Naive thymus-derived CD8-positive, alpha-beta T cell (primary cell): ENCODE measurements around the gene APOA4. TPM values are rescaled to one million over a fixed set of nuclear protein-coding genes. Genes with fewer than 3 reads are reported as not detected.

Source experiments
- ATAC-seq, 2 donors: fragments of 150-1000 bp; cut with Tn5 transposase in 1 of 2; sonication (Bioruptor Pico), chemical (Tn5 transposase) in 1 of 2; 1 replicate in 1 of 2; 2 replicates in 1 of 2; pipeline ENCODE4 v1.10.0; 2021; ENCODE audit warnings: mild to moderate bottlenecking in 2 of 2, moderate library complexity in 2 of 2
- POLR2A ChIA-PET: fragments of 350-600 bp; sonication (Branson Sonifier 250); formaldehyde crosslinking; loops from one replicate; lab custom pipeline; 2021; ENCODE audit warnings: antibody characterized with exemption; lab: Charles Lee
- DNase-seq, 10 donors: peaks; one replicate each; pipeline versions ENCODE4 v3.0.0 to v3.0.0-alpha.2; 2020 to 2022
- H3K27ac Mint-ChIP-seq, 10 donors: one replicate each; pipeline ENCODE4 v1.8.0; 2020 to 2022; ENCODE audit warnings: mild to moderate bottlenecking in 10 of 10, mixed read lengths in 10 of 10, moderate library complexity in 4 of 10, inconsistent platforms in 1 of 10
- H3K27me3 Mint-ChIP-seq, 5 donors: one replicate each; pipeline ENCODE4 v1.8.0; 2021 to 2022; ENCODE audit warnings: mixed read lengths in 5 of 5
- H3K36me3 Mint-ChIP-seq, 3 donors: one replicate each; pipeline ENCODE4 v1.8.0; 2020 to 2022; ENCODE audit warnings: mixed read lengths in 3 of 3, mild to moderate bottlenecking in 2 of 3, inconsistent platforms in 1 of 3
- H3K4me1 Mint-ChIP-seq, 4 donors: one replicate each; pipeline ENCODE4 v1.8.0; 2021 to 2022; ENCODE audit warnings: mixed read lengths in 4 of 4
- H3K4me3 Mint-ChIP-seq, 10 donors: one replicate each; pipeline ENCODE4 v1.8.0; 2020 to 2022; ENCODE audit warnings: mild to moderate bottlenecking in 10 of 10, mixed read lengths in 10 of 10, moderate library complexity in 6 of 10, inconsistent platforms in 1 of 10
- H3K9me3 Mint-ChIP-seq, 9 donors: one replicate each; pipeline ENCODE4 v1.8.0; 2020 to 2022; ENCODE audit warnings: mixed read lengths in 9 of 9, mild to moderate bottlenecking in 3 of 9, inconsistent platforms in 1 of 9, moderate library complexity in 1 of 9
- polyA plus RNA-seq, 3 donors: library from polyadenylated mRNA; unstranded; fragments of 300-500 nt; fragmentation: Illumina TruSeq; gene quantifications; one replicate each; pipeline ENCODE4 v1.2.3, GENCODE V29; 2021
- total RNA-seq, 8 experiments: library from RNA in 2 of 8; stranded (reverse) in 2 of 8; gene quantifications; one replicate each; pipeline ENCODE4 v1.2.3 and lab custom pipeline; 2021 to 2026

Gene APOA4
- total and polyA plus RNA-seq, 5 experiments from 2014 or later, result not detected

GRCh38 chr11:116860303-116860702, 37.2 kb upstream of the APOA4 start:
- Mint-ChIP-seq H3K27me3 (no peaks in the 10 kb centered on the region), H3K4me1 (peaks cover 9 to 20% (median 19%) of the 10 kb centered on the region in 4 donors), H3K36me3 (peaks cover 4 to 88% (median 52%) of the 10 kb centered on the region in 3 donors), H3K27ac (peak overlapping the region in 1 of 10 donors; percentile 48), H3K4me3 (no peak overlapping the region), H3K9me3 (no peaks in the 10 kb centered on the region)
- POLR2A ChIA-PET, result no interaction called here
- ATAC-seq (no peak), DNase-seq (no peak)

GRCh38 chr11:116859175-116859574, 36.1 kb upstream of the APOA4 start:
- no peak overlapping the region for H3K4me3 Mint-ChIP-seq
- no peak for ATAC-seq
- DNase-seq, result no peak
- peaks cover 15 to 31% (median 28%) of the 10 kb centered on the region in 4 donors for H3K4me1 Mint-ChIP-seq
- POLR2A ChIA-PET, result interaction anchor here (0.9 kb wide), 1 partner anchor 23 kb away, joined by 3 read pairs; no protein-coding TSS in a partner anchor
- H3K27me3 Mint-ChIP-seq, result no peaks in the 10 kb centered on the region
- H3K36me3 Mint-ChIP-seq, result peaks cover 4 to 77% (median 51%) of the 10 kb centered on the region in 3 donors
- H3K27ac Mint-ChIP-seq, result peak overlapping the region in 3 of 10 donors; percentile 13 to 56 (median 50)
- no peaks in the 10 kb centered on the region for H3K9me3 Mint-ChIP-seq

- Mint-ChIP-seq H3K4me1 (peaks cover 20 to 44% (median 41%) of the 10 kb centered on the region in 4 donors), H3K27me3 (no peaks in the 10 kb centered on the region), H3K9me3 (no peaks in the 10 kb centered on the region), H3K4me3 (no peak overlapping the region), H3K27ac (peak overlapping the region in 2 of 10 donors; percentile 25 to 41), H3K36me3 (peaks cover 4 to 64% (median 46%) of the 10 kb centered on the region in 3 donors)
- no peak for ATAC-seq
- POLR2A ChIA-PET, result no interaction called here
- no peak for DNase-seq
Observed at GRCh38 chr11:116857936-116858335, 34.8 kb upstream of the APOA4 start.

- no peak for DNase-seq
- Mint-ChIP-seq H3K4me3 (no peak overlapping the region), H3K9me3 (no peaks in the 10 kb centered on the region), H3K4me1 (peaks cover 25 to 50% (median 47%) of the 10 kb centered on the region in 4 donors), H3K27ac (peak overlapping the region in 1 of 10 donors; percentile 48), H3K27me3 (no peaks in the 10 kb centered on the region), H3K36me3 (peaks cover 4 to 58% (median 43%) of the 10 kb centered on the region in 3 donors)
- no peak for ATAC-seq
- POLR2A ChIA-PET, result interaction anchor here (0.6 to 1.5 kb wide), 2 partner anchors 66 to 287 kb away, joined by 3 read pairs; partner anchors contain the start of genes APOA5 and PAFAH1B2
Observed at GRCh38 chr11:116857316-116857715, 34.2 kb upstream of the APOA4 start.

GRCh38 chr11:116856423-116856822, 33.3 kb upstream of the APOA4 start:
- POLR2A ChIA-PET, result interaction anchor here (1.5 to 6.3 kb wide), 2 partner anchors 21 to 288 kb away, joined by 3 to 60 read pairs; partner anchors contain the start of genes APOA1 and PAFAH1B2
- peak overlapping the region in 7 of 10 donors; percentile 5 to 86 (median 52) for H3K27ac Mint-ChIP-seq
- peak overlapping the region in 3 of 10 donors; percentile 28 to 48 (median 36) for H3K4me3 Mint-ChIP-seq
- no peaks in the 10 kb centered on the region for H3K27me3 Mint-ChIP-seq
- no peak for DNase-seq
- peaks cover 0 to 49% (median 34%) of the 10 kb centered on the region in 3 donors for H3K36me3 Mint-ChIP-seq
- no peaks in the 10 kb centered on the region for H3K9me3 Mint-ChIP-seq
- peaks cover 27 to 59% (median 56%) of the 10 kb centered on the region in 4 donors for H3K4me1 Mint-ChIP-seq
- no peak for ATAC-seq

- Mint-ChIP-seq H3K4me1 (peaks cover 31 to 67% (median 64%) of the 10 kb centered on the region in 4 donors), H3K4me3 (peak overlapping the region in 9 of 10 donors; percentile 47 to 79 (median 64)), H3K36me3 (peaks cover 0 to 40% (median 26%) of the 10 kb centered on the region in 3 donors), H3K27ac (peak overlapping the region; percentile 27 to 92 (median 80)), H3K27me3 (no peaks in the 10 kb centered on the region), H3K9me3 (no peaks in the 10 kb centered on the region)
- POLR2A ChIA-PET, result interaction anchor here (0.7 to 6.3 kb wide), 3 partner anchors 20 to 146 kb away, joined by 3 to 60 read pairs (median 11); partner anchors contain the start of genes APOA1 and APOA5
- no peak for ATAC-seq
- no peak for DNase-seq
Observed at GRCh38 chr11:116855413-116855812, 32.3 kb upstream of the APOA4 start.

- Mint-ChIP-seq H3K4me3 (peak overlapping the region; percentile 49 to 87 (median 64)), H3K27me3 (no peaks in the 10 kb centered on the region), H3K4me1 (peaks cover 41 to 77% (median 74%) of the 10 kb centered on the region in 4 donors), H3K9me3 (no peaks in the 10 kb centered on the region), H3K27ac (peak overlapping the region; percentile 10 to 89 (median 84)), H3K36me3 (peaks cover 0 to 32% (median 17%) of the 10 kb centered on the region in 3 donors)
- peak in 9 of 10 donors; percentile 32 to 84 (median 68) for DNase-seq
- POLR2A ChIA-PET, result interaction anchor here (0.7 to 6.3 kb wide), 11 partner anchors 11 to 377 kb away, joined by 3 to 60 read pairs (median 5); partner anchors contain the start of genes APOA1, APOA4, APOA5 and BUD13
- ATAC-seq, result peak; percentile 95 to 96
Observed at GRCh38 chr11:116853461-116854073, 30.5 kb upstream of the APOA4 start.

GRCh38 chr11:116852261-116853031, 29.3 kb upstream of the APOA4 start:
- no peaks in the 10 kb centered on the region for H3K9me3 Mint-ChIP-seq
- H3K27me3 Mint-ChIP-seq, result no peaks in the 10 kb centered on the region
- no peak for ATAC-seq

GRCh38 chr11:116851626-116852025, 28.5 kb upstream of the APOA4 start:
- ATAC-seq (peak; percentile 44 to 47), DNase-seq (peak in 9 of 10 donors; percentile 6 to 72 (median 52))
- Mint-ChIP-seq H3K9me3 (no peaks in the 10 kb centered on the region), H3K27me3 (no peaks in the 10 kb centered on the region), H3K4me1 (peaks cover 41 to 70% (median 69%) of the 10 kb centered on the region in 4 donors), H3K36me3 (peaks cover 4 to 27% (median 6%) of the 10 kb centered on the region in 3 donors), H3K4me3 (peak overlapping the region; percentile 55 to 87 (median 68)), H3K27ac (peak overlapping the region; percentile 71 to 89 (median 84))
- POLR2A ChIA-PET, result interaction anchor here (0.5 to 6.3 kb wide), 3 partner anchors 11 to 247 kb away, joined by 3 to 60 read pairs (median 4); partner anchors contain the start of gene APOA1

More at GRCh38 chr11:116852261-116853031, 29.3 kb upstream of the APOA4 start:
- no peak for DNase-seq
- Mint-ChIP-seq H3K4me3 (peak overlapping the region; percentile 13 to 87 (median 66)), H3K27ac (peak overlapping the region; percentile 72 to 89 (median 84)), H3K36me3 (peaks cover 0 to 27% (median 7%) of the 10 kb centered on the region in 3 donors), H3K4me1 (peaks cover 41 to 77% (median 74%) of the 10 kb centered on the region in 4 donors)
- POLR2A ChIA-PET, result interaction anchor here (1.2 to 6.3 kb wide), 7 partner anchors 10 to 378 kb away, joined by 3 to 60 read pairs (median 5); partner anchors contain the start of genes APOA1, APOA4, BUD13 and PAFAH1B2

GRCh38 chr11:116849486-116849885, 26.4 kb upstream of the APOA4 start:
- no peak for ATAC-seq
- no peaks in the 10 kb centered on the region for H3K9me3 Mint-ChIP-seq
- H3K4me1 Mint-ChIP-seq, result peaks cover 31 to 49% (median 49%) of the 10 kb centered on the region in 4 donors

GRCh38 chr11:116849060-116849459, 26.0 kb upstream of the APOA4 start:
- DNase-seq (no peak), ATAC-seq (no peak)
- no peak overlapping the region for H3K27ac Mint-ChIP-seq
- H3K9me3 Mint-ChIP-seq, result no peaks in the 10 kb centered on the region
- H3K4me3 Mint-ChIP-seq, result no peak overlapping the region
- peaks cover 29 to 45% (median 45%) of the 10 kb centered on the region in 4 donors for H3K4me1 Mint-ChIP-seq
- H3K27me3 Mint-ChIP-seq, result no peaks in the 10 kb centered on the region
- POLR2A ChIA-PET, result interaction anchor here (1.9 kb wide), 1 partner anchor 13 kb away, joined by 6 read pairs; no protein-coding TSS in a partner anchor
- H3K36me3 Mint-ChIP-seq, result peaks cover 9 to 46% (median 18%) of the 10 kb centered on the region in 3 donors

More at GRCh38 chr11:116849486-116849885, 26.4 kb upstream of the APOA4 start:
- Mint-ChIP-seq H3K36me3 (peaks cover 9 to 45% (median 18%) of the 10 kb centered on the region in 3 donors), H3K27ac (peak overlapping the region in 3 of 10 donors; percentile 3 to 24 (median 21)), H3K27me3 (no peaks in the 10 kb centered on the region), H3K4me3 (no peak overlapping the region)
- no peak for DNase-seq
- POLR2A ChIA-PET, result interaction anchor here (1.9 kb wide), 1 partner anchor 13 kb away, joined by 6 read pairs; no protein-coding TSS in a partner anchor
